Measurements from ENCODE around the gene CUL3. TPM values are rescaled to one million over a fixed set of nuclear protein-coding genes. Genes with fewer than 3 reads are reported as not detected.
"Not testable (repeated sequence)": the region's sequence is repeated elsewhere in the genome, so short reads cannot be mapped to it uniquely, and the experiment has no call there.

Gene CUL3
- total RNA-seq, 1 donor from 2014 or later = 16.1 TPM

DNA sequence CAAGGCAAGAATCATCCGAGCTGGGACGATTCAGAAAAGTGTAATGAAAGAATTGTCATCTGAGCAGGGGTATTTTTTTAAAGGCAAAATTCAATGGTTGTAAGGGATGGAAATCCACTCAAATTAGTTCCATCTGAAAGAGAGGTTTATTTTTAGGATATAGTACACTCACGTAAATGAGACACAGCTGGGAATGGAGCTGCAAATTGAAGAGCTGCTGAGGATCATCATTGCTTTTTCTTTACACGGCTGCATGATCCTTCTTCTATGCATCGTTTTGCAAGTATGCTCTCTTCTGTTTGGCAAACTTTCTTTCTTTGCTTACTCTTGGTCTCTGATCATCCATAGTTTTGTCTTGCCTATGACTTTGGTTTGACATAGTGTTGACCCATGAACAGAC lies 27.4 kb upstream of the CUL3 start:
- Histone ChIP-seq H3K27me3 (no peaks in the 10 kb centered on the region), H3K27ac (no peak overlapping the region), H3K4me1 (no peaks in the 10 kb centered on the region), H3K36me3 (no peaks in the 10 kb centered on the region), H3K9me3 (no peaks in the 10 kb centered on the region), H3K4me3 (no peak overlapping the region)
- intact Hi-C loops (cut with DNase I) = no loop called here
- no peak for DNase-seq (ENCODE audit: low spot score in 2 of 2)
- TF ChIP-seq CTCF (IDR thresholded peaks at IDR 0.05) = no peak

- Histone ChIP-seq H3K4me1 (no peaks in the 10 kb centered on the region), H3K27me3 (no peaks in the 10 kb centered on the region), H3K4me3 (no peak overlapping the region), H3K36me3 (no peaks in the 10 kb centered on the region), H3K9me3 (no peaks in the 10 kb centered on the region), H3K27ac (no peak overlapping the region)
- intact Hi-C loops (cut with DNase I) = no loop called here
- no peak for DNase-seq (ENCODE audit: low spot score in 2 of 2)
- no peak for TF ChIP-seq CTCF (IDR thresholded peaks at IDR 0.05)
These were observed 26.8 kb upstream of the CUL3 start for GRCh38 chr2:224611938-224612337.

- no peaks in the 10 kb centered on the region for H3K27me3 ChIP-seq
- no peak overlapping the region for H3K27ac ChIP-seq
- H3K4me3 ChIP-seq = no peak overlapping the region
- no peaks in the 10 kb centered on the region for H3K9me3 ChIP-seq
- intact Hi-C loops (cut with DNase I) = no loop called here
- DNase-seq (ENCODE audit: low spot score in 2 of 2) = no peak
- no peaks in the 10 kb centered on the region for H3K4me1 ChIP-seq
- H3K36me3 ChIP-seq = no peaks in the 10 kb centered on the region
- TF ChIP-seq CTCF (IDR thresholded peaks at IDR 0.05) = no peak
These were observed 22.9 kb upstream of the CUL3 start for GRCh38 chr2:224608104-224608503.

- intact Hi-C loops (cut with DNase I); H3K4me3 ChIP-seq; H3K27me3 ChIP-seq; H3K27ac ChIP-seq; DNase-seq (ENCODE audit: low spot score in 2 of 2); H3K9me3 ChIP-seq; H3K36me3 ChIP-seq; H3K4me1 ChIP-seq: not testable (repeated sequence)
These were observed 18.8 kb upstream of the CUL3 start for GRCh38 chr2:224603746-224604500.

- H3K27me3 ChIP-seq; H3K36me3 ChIP-seq; H3K4me3 ChIP-seq; H3K9me3 ChIP-seq; H3K4me1 ChIP-seq; intact Hi-C loops (cut with DNase I); H3K27ac ChIP-seq; DNase-seq (ENCODE audit: low spot score in 2 of 2): not testable (repeated sequence)
These were observed 17.7 kb upstream of the CUL3 start for GRCh38 chr2:224602778-224603375.

GRCh38 chr2:224601923-224602322 lies 16.8 kb upstream of the CUL3 start:
- Histone ChIP-seq H3K36me3 (no peaks in the 10 kb centered on the region), H3K4me3 (no peak overlapping the region), H3K4me1 (no peaks in the 10 kb centered on the region), H3K9me3 (no peaks in the 10 kb centered on the region), H3K27me3 (no peaks in the 10 kb centered on the region), H3K27ac (no peak overlapping the region)
- no peak for TF ChIP-seq CTCF (IDR thresholded peaks at IDR 0.05)
- no peak for DNase-seq (ENCODE audit: low spot score in 2 of 2)
- intact Hi-C loops (cut with DNase I) = no loop called here

All from ascending aorta (tissue), 2 donors.